IPS-20b (cell line): Measurements from ENCODE around the gene LTN1.
A peak's percentile ranks its signal among the peaks of the same experiment; 100 is the strongest.

Experiments used
- H3K27ac ChIP-seq: one replicate; pipeline ENCODE4 v1.5.1; 2013; ENCODE audit warnings: low read length
- H3K27me3 ChIP-seq: 2 replicates; pipeline ENCODE4 v1.6.1; 2013; ENCODE audit warnings: mild to moderate bottlenecking, low read length, inconsistent platforms; ENCODE audit not compliant: insufficient read depth
- H3K36me3 ChIP-seq: 2 replicates; pipeline ENCODE4 v1.6.1; 2013; ENCODE audit warnings: low read depth, mild to moderate bottlenecking, inconsistent platforms, low read length, moderate library complexity; ENCODE audit not compliant: insufficient read depth
- H3K4me1 ChIP-seq: 2 replicates; pipeline ENCODE4 v1.6.1; 2013; ENCODE audit warnings: mild to moderate bottlenecking, control low read depth, inconsistent platforms, low read length, moderate library complexity; ENCODE audit not compliant: insufficient read depth
- H3K4me3 ChIP-seq: 2 replicates; pipeline ENCODE4 v1.5.1; 2013; ENCODE audit warnings: mild to moderate bottlenecking, low read length, inconsistent platforms
- H3K9ac ChIP-seq: 2 replicates; pipeline ENCODE4 v1.6.1; 2013; ENCODE audit warnings: low read depth, mild to moderate bottlenecking, inconsistent platforms, low read length, moderate library complexity
- H3K9me3 ChIP-seq: 2 replicates; pipeline ENCODE4 v1.6.1; 2013; ENCODE audit warnings: mild to moderate bottlenecking, low read depth, low read length, inconsistent platforms; ENCODE audit not compliant: insufficient read depth

LTN1 gene, protein sequence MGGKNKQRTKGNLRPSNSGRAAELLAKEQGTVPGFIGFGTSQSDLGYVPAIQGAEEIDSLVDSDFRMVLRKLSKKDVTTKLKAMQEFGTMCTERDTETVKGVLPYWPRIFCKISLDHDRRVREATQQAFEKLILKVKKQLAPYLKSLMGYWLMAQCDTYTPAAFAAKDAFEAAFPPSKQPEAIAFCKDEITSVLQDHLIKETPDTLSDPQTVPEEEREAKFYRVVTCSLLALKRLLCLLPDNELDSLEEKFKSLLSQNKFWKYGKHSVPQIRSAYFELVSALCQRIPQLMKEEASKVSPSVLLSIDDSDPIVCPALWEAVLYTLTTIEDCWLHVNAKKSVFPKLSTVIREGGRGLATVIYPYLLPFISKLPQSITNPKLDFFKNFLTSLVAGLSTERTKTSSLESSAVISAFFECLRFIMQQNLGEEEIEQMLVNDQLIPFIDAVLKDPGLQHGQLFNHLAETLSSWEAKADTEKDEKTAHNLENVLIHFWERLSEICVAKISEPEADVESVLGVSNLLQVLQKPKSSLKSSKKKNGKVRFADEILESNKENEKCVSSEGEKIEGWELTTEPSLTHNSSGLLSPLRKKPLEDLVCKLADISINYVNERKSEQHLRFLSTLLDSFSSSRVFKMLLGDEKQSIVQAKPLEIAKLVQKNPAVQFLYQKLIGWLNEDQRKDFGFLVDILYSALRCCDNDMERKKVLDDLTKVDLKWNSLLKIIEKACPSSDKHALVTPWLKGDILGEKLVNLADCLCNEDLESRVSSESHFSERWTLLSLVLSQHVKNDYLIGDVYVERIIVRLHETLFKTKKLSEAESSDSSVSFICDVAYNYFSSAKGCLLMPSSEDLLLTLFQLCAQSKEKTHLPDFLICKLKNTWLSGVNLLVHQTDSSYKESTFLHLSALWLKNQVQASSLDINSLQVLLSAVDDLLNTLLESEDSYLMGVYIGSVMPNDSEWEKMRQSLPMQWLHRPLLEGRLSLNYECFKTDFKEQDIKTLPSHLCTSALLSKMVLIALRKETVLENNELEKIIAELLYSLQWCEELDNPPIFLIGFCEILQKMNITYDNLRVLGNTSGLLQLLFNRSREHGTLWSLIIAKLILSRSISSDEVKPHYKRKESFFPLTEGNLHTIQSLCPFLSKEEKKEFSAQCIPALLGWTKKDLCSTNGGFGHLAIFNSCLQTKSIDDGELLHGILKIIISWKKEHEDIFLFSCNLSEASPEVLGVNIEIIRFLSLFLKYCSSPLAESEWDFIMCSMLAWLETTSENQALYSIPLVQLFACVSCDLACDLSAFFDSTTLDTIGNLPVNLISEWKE (N-terminal part only)

DNA sequence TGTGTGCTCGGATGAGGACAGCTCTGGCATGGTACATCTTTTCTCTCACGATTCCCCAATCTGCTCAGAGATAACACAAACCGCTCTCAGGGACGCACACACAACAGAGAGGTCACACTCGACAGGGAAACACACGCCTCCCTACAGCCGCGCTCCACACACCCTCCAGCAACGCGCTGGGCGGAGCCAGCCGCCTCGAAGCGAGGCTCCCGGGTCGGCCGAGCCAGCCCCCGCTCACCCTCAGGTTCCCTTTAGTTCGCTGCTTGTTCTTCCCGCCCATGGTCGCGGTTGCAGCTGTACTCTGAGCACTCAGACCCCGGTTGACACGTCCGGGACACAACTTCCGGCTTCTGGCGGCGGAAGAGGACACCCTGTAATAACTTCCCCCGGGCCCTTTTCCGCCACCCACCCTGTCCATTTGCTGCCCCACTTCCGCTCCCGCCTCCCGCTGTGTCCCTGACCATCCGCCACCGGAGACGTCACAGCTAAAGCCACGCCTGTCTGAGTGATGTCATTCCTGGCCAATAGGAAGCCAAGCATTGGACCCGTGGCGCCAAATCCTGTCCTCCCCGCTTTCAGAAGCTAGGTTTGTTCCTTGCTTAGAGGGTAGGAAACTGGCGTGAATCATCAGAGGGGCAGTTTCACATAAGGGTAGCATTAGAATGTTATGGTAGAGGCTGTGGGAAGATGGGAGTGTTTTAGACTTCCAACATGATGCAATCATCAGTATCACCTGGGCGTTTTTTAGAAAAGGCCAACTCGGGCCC lies at the start of gene LTN1:
LTN1 (minus strand) TSS at position 352 of the 767 bp plus-strand sequence; CDS start at position 280, 72 bp downstream.
- Histone ChIP-seq H3K4me3 (peak within 1 kb of the TSS; percentile 95), H3K4me1 (peaks cover 6% of the 10 kb centered on the region; the same call in 1 of the 2 replicates), H3K9ac (peak within 1 kb of the TSS; percentile 87; the same call in 1 of the 2 replicates), H3K9me3 (no peaks in the 10 kb centered on the region), H3K27ac (peak within 1 kb of the TSS; percentile 56), H3K36me3 (no peaks in the 10 kb centered on the region), H3K27me3 (no peaks in the 10 kb centered on the region)

DNA sequence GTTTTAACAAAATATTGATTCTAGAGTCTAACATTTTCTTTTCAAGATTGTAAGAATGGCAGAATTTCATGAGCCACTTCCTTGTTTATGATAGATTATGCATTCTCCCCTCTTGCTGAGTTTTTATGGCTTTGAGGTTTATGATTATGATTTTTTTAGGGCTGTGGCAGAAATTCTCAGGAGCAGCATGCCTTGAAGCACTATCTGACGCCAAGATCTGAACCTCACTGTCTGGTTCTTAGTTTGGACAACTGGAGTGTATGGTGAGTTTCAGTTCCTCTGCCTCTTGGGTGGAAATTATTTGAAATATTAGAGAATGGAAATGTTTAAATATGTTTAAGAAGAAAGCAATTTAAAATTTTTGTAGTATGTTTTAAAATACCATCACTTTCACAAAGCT lies 42.0 kb upstream of the LTN1 start:
- Histone ChIP-seq H3K9me3 (no peaks in the 10 kb centered on the region), H3K9ac (no peak overlapping the region), H3K27me3 (no peaks in the 10 kb centered on the region), H3K27ac (no peak overlapping the region), H3K4me3 (no peak overlapping the region), H3K4me1 (no peaks in the 10 kb centered on the region), H3K36me3 (peaks cover 97% of the 10 kb centered on the region)

DNA sequence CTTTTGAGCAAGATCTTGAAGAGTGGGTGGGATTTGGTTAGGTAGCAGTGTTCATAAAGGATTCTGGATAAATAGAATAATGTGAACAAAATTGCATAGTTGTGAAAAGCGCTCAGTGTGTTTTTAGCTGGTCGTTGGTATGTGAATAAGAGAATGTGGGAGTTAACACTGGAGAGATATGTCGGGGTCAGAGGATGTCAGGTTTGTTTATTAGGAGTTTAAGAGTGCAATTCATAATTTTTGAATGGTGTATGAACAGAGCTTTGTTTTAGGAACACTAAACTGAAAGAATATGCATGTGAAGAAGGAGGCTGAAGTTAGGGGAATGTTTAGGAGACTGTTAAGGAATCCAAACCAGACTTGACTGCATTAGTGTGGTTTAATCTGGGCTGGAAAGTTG lies 41.2 kb upstream of the LTN1 start:
- H3K27ac ChIP-seq = no peak overlapping the region
- peaks cover 94% of the 10 kb centered on the region for H3K36me3 ChIP-seq
- H3K27me3 ChIP-seq = no peaks in the 10 kb centered on the region
- H3K4me3 ChIP-seq = no peak overlapping the region
- H3K9ac ChIP-seq = no peak overlapping the region
- H3K4me1 ChIP-seq = no peaks in the 10 kb centered on the region
- no peaks in the 10 kb centered on the region for H3K9me3 ChIP-seq

DNA sequence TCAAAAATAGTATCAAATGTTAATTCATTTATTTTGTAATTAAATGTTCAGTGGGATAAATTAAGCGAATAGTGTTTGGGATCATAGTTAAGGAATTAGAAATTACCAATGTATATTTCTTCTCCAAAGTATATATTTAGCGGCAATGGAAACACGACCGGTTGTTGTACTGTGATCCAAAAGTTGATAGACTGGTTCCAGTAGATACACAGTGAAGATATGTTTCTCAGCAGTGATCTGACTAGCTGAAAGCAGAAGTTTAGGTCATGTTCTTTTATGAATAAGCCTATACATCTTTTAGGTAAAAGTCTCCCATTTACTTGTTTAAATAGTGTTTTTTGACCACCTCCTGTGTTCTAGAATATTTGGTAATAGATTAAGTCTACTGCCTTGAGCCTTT lies 40.6 kb upstream of the LTN1 start:
- no peaks in the 10 kb centered on the region for H3K27me3 ChIP-seq
- no peak overlapping the region for H3K27ac ChIP-seq
- H3K9me3 ChIP-seq = no peaks in the 10 kb centered on the region
- no peaks in the 10 kb centered on the region for H3K4me1 ChIP-seq
- peaks cover 93% of the 10 kb centered on the region for H3K36me3 ChIP-seq
- no peak overlapping the region for H3K4me3 ChIP-seq
- H3K9ac ChIP-seq = no peak overlapping the region

DNA sequence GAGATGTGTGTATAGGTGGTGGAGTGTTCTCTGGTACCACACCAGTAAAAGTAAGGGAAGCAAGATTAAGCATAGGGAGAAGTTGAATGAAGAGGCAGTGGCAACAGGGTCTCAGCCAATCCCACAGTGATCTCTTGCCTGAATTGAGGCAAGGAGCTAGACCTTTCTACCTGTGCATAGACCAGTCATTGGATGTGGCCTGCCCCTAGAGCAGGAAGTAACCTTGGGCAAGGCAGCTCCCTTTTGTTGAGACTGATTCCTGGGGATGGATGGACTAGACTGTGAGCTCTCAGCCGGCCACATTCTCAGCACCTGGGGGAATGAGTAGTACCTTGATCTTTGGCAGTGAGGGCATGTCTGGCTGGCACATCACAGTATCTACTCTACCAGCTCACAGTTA lies 38.2 kb upstream of the LTN1 start:
- no peaks in the 10 kb centered on the region for H3K9me3 ChIP-seq
- H3K9ac ChIP-seq = no peak overlapping the region
- H3K4me3 ChIP-seq = no peak overlapping the region
- H3K36me3 ChIP-seq = peaks cover 69% of the 10 kb centered on the region
- H3K27ac ChIP-seq = no peak overlapping the region
- H3K4me1 ChIP-seq = no peaks in the 10 kb centered on the region
- no peaks in the 10 kb centered on the region for H3K27me3 ChIP-seq

DNA sequence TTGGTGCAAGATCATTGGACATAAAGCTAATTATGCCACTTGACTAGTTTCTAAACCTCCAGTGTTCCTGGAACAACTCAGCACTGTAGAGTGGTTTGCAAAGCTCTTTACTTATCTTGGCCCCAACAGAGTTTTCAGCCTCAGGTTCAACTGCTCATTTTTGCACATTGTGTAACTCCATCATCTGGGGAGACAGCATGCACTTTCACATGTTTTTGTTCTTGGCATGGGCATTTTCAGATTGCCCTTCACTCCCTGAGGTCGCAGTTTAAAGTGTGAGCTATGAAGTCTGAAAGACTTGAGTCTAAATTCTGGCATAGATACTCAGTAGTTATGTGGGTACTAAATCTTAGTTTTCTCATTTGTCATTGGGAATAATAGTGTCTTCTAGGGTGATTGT lies 36.8 kb upstream of the LTN1 start:
- Histone ChIP-seq H3K27me3 (no peaks in the 10 kb centered on the region), H3K36me3 (peaks cover 56% of the 10 kb centered on the region), H3K9ac (no peak overlapping the region), H3K9me3 (no peaks in the 10 kb centered on the region), H3K4me3 (no peak overlapping the region), H3K4me1 (no peaks in the 10 kb centered on the region), H3K27ac (no peak overlapping the region)

DNA sequence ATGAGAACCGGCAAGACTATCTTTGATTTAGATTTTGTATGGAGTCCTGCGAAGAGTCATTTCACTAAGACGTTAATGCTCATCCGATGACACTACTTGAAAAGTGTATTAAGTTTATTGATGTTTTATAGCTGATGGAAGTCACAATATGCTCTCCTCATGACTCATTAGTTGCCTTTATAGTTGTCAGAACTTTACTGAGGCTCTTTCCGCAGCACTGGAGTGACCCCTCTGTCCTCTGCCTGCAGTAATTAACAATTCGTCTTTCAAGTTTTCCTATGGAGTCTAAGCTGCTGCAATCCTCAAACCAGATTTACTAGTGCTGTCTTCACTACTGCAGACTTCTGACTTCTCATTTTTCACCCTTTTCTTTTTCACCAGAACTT lies 32.6 kb upstream of the LTN1 start:
- Histone ChIP-seq H3K4me1 (no peaks in the 10 kb centered on the region), H3K27me3 (no peaks in the 10 kb centered on the region), H3K27ac (no peak overlapping the region), H3K9ac (peak overlapping the region; percentile 94; the same call in 1 of the 2 replicates), H3K36me3 (peaks cover 16% of the 10 kb centered on the region), H3K9me3 (no peaks in the 10 kb centered on the region), H3K4me3 (peak overlapping the region; percentile 83)

DNA sequence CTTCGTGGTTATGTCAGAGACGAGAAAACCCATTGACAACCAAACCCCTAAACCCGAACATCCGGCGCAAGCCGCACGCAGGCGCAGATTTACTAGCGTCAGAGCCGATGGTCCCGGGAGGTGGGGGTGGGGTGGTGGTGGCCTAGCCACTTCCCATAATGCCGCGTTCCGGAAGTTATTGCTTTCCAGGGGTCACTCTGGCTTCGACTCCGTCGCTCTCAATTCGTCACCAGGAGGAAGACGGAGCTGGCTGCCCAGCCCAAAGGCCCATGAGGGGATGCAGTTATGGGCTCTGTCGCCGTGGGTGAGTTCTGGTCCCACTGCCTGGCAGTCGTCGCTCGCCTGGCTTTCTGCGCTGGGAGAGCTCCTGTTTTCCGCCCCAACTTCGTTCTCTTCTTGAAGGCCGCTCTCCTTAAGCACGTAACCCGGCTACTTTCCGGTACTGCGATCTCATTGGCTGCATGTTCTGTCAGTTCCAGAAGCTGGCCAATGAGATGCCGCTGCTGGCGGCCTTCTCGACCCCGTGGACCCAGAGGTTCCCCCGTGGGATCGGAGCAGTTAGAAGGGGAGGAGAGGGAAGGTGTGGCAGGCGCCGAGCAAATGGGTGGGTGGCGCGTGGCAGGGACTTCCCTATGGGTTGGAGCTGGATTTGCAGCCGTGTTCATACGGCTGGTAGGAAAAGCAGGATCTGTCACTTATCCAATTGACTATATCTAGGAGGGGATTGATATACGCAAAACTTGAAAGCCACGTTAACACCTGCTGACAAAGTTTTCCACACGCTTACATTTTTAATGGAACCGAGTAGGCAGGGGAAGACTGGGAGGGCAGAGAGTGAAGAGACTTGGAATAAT lies 32.0 kb upstream of the LTN1 start, which contains the start of gene USP16:
USP16 (plus strand) TSS at position 195 of the 854 bp plus-strand sequence. CDS start 3,246 bp downstream, outside the sequence.
- H3K27ac ChIP-seq = peak within 1 kb of the TSS; percentile 67
- H3K4me1 ChIP-seq = no peaks in the 10 kb centered on the region
- H3K27me3 ChIP-seq = no peaks in the 10 kb centered on the region
- peak within 1 kb of the TSS; percentile 94 for H3K9ac ChIP-seq
- H3K4me3 ChIP-seq = peak within 1 kb of the TSS; percentile 83
- H3K9me3 ChIP-seq = no peaks in the 10 kb centered on the region
- H3K36me3 ChIP-seq = peaks cover 10% of the 10 kb centered on the region; the same call in 1 of the 2 replicates

DNA sequence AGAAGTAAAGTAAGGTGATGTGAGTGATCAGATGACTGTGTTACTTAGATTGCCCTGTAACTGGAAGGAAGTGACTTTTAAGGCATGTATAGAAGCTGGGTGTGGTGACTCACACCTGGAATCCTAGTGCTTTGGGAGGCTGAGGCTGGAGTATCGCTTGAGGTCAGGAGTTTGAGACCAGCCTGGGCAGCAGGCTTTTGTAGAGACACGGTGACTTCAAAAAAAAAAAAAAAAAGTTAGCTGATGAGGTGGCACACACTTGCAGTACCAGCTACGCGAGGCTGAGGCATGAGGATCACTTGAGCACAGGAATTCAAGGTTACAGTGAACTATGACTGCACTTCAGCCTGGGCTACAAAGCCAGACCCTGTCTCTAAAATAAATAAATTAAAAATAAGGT lies 29.5 kb upstream of the LTN1 start:
- Histone ChIP-seq H3K27ac (no peak overlapping the region), H3K36me3 (no peaks in the 10 kb centered on the region), H3K4me1 (peaks cover 4% of the 10 kb centered on the region; the same call in 1 of the 2 replicates), H3K27me3 (no peaks in the 10 kb centered on the region), H3K4me3 (no peak overlapping the region), H3K9me3 (no peaks in the 10 kb centered on the region), H3K9ac (no peak overlapping the region)

DNA sequence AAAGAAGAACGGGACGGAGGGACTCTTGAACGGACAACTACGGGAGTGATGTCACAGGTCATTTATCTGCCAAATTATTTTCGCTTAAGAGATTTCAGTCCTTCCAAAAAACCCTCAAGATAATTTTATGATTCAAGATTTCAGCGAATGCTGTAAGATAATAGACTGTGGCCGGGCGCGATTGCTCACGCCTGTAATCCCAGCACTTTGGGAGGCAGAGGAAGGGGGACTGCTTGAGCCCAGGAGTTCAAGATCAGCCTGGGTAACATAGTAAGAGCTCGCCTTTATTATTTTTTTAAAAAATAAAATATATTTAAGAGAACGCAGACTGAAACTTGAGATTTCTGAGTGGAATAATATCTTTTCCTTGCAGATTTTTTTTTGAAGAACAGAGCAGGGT lies 25.9 kb upstream of the LTN1 start:
- peaks cover 4% of the 10 kb centered on the region; the same call in 1 of the 2 replicates for H3K4me1 ChIP-seq
- H3K9me3 ChIP-seq = no peaks in the 10 kb centered on the region
- H3K9ac ChIP-seq = peak overlapping the region; percentile 98
- H3K27ac ChIP-seq = peak overlapping the region; percentile 93
- peak overlapping the region; percentile 96 for H3K4me3 ChIP-seq
- H3K27me3 ChIP-seq = no peaks in the 10 kb centered on the region
- H3K36me3 ChIP-seq = no peaks in the 10 kb centered on the region
